CD4-positive, alpha-beta T cell (primary cell): ENCODE measurements around the gene ICAM2. TPM values are rescaled to one million over a fixed set of nuclear protein-coding genes. Genes with fewer than 3 reads are reported as not detected.
A peak's percentile ranks its signal among the peaks of the same experiment; 100 is the strongest.

ENCODE experiments used
- ATAC-seq: fragments of 200-7000 bp; cut with Tn5 transposase; one replicate; pipeline ENCODE4 v1.10.0; 2022; ENCODE audit warnings: mild to moderate bottlenecking; ENCODE audit not compliant: poor library complexity
- CTCF ChIA-PET: fragments of 350-600 bp; sonication (Branson Sonifier 250); formaldehyde crosslinking; loops from one replicate; lab custom pipeline; 2021; ENCODE audit warnings: antibody characterized with exemption, inconsistent platforms; lab: Charles Lee
- POLR2A ChIA-PET: fragments of 350-600 bp; sonication (Branson Sonifier 250); formaldehyde crosslinking; loops from one replicate; lab custom pipeline; 2021; ENCODE audit warnings: antibody characterized with exemption, inconsistent platforms; lab: Charles Lee
- DNase-seq, 14 experiments: peaks; one replicate each; pipeline ENCODE4 v3.0.0-alpha.2; 2013 to 2020; ENCODE audit warnings: mixed read lengths in 2 of 14
- H3K27ac ChIP-seq, 2 donors: one replicate each; pipeline versions ENCODE4 v1.5.1 to v1.7.0; 2013; ENCODE audit warnings: low read length in 2 of 2, low read depth in 1 of 2, mild to moderate bottlenecking in 1 of 2
- H3K27me3 ChIP-seq, 2 experiments: 1 replicate in 1 of 2; 2 replicates in 1 of 2; pipeline versions ENCODE4 v1.6.1 to v1.7.0; 2013; ENCODE audit warnings: low read length in 2 of 2, control low read depth in 1 of 2, mild to moderate bottlenecking in 1 of 2, moderate library complexity in 1 of 2; ENCODE audit not compliant: insufficient read depth in 2 of 2, control insufficient read depth in 1 of 2
- H3K36me3 ChIP-seq: one replicate; pipeline ENCODE4 v1.6.1; 2013; ENCODE audit warnings: low read length, control low read depth; ENCODE audit not compliant: insufficient read depth
- H3K4me1 ChIP-seq: one replicate; pipeline ENCODE4 v1.6.1; 2013; ENCODE audit warnings: low read length, control low read depth; ENCODE audit not compliant: insufficient read depth
- H3K4me3 ChIP-seq: one replicate; pipeline ENCODE4 v1.5.1; 2013; ENCODE audit warnings: mild to moderate bottlenecking, low read length, moderate library complexity
- H3K9me3 ChIP-seq, 2 experiments: 1 replicate in 1 of 2; 2 replicates in 1 of 2; pipeline versions ENCODE4 v1.6.1 to v1.7.0; 2013; ENCODE audit warnings: low read length in 2 of 2, mild to moderate bottlenecking in 2 of 2, control low read depth in 1 of 2, moderate library complexity in 1 of 2; ENCODE audit not compliant: control insufficient read depth in 1 of 2, insufficient read depth in 1 of 2
- H3K27ac Mint-ChIP-seq: one replicate; pipeline ENCODE4 v1.8.0; 2020; ENCODE audit warnings: mixed read lengths
- H3K27me3 Mint-ChIP-seq: one replicate; pipeline ENCODE4 v1.8.0; 2021; ENCODE audit warnings: mixed read lengths
- H3K36me3 Mint-ChIP-seq: one replicate; pipeline ENCODE4 v1.8.0; 2021; ENCODE audit warnings: low read depth, mixed read lengths
- H3K4me1 Mint-ChIP-seq: one replicate; pipeline ENCODE4 v1.8.0; 2021; ENCODE audit warnings: low read depth, mixed read lengths
- H3K4me3 Mint-ChIP-seq: one replicate; pipeline ENCODE4 v1.8.0; 2020; ENCODE audit warnings: mild to moderate bottlenecking, mixed read lengths
- H3K9me3 Mint-ChIP-seq: one replicate; pipeline ENCODE4 v1.8.0; 2020; ENCODE audit warnings: mixed read lengths
- CTCF ChIP-seq: fragments of 200-600 bp; IDR thresholded peaks from one replicate; pipeline ENCODE4 v1.8.0; 2022; ENCODE audit warnings: antibody characterized with exemption, mild to moderate bottlenecking
- intact Hi-C, 2 experiments: fragments of 100-400 bp; cut with DNase I in 1 of 2; cut with micrococcal nuclease in 1 of 2; formaldehyde crosslinking; loops; one replicate each; pipeline versions ENCODE4 v1.15.1 to v1.9.0; 2023 to 2025; cut with DNase I, micrococcal nuclease
- total RNA-seq, 174 experiments: library from RNA in 2 of 174; stranded (reverse) in 2 of 174; gene quantifications; one replicate each; pipeline ENCODE4 v1.2.3 and lab custom pipeline; 2021 to 2026

ICAM2 gene
- total RNA-seq, 2 experiments from 2014 or later, result 50.6 to 54.7 TPM

DNA sequence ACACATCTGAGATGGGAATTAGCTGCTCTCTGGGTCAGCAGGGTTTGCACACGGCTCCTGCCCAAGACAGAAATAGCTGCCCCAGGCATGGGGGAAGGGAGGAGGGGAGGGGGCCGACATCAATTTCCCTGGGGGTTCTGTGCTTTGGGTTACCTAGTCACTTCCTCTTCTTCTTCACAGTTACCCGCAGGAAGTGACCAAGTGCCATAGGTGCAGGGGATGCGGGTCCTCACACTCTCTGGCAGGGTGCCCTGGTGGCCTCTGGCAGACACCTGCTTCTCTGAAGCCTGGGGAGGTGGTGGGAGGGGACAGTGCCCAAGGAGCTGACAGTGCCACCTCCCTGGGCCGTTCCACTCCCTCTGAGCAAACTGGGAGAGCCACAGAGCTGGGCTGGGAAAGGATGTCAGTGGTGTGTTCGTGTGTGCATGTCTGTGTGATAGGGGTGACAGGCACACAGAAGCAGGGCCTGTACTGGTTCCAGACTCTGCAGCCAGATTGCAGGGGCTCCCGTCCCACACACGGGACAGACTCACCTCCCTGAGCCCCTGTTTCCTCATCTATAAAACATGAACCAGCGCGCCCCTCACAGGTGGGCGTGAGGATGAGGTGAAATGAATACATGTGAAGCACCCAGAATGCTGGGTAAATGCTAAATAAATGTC is 65.9 kb downstream of the ICAM2 start:
- Histone ChIP-seq H3K4me3 (no peak overlapping the region), H3K36me3 (no peaks in the 10 kb centered on the region), H3K27ac (peak overlapping the region; percentile 10 to 44), H3K9me3 (no peaks in the 10 kb centered on the region), H3K4me1 (peaks cover 24% of the 10 kb centered on the region), H3K27me3 (no peaks in the 10 kb centered on the region)
- intact Hi-C loops, result no loop called here
- H3K36me3 Mint-ChIP-seq, result no peaks in the 10 kb centered on the region
- DNase-seq (peak in 10 of 14 experiments; percentile 17 to 75 (median 36)), ATAC-seq (peak; percentile 70)
- H3K9me3 Mint-ChIP-seq, result no peaks in the 10 kb centered on the region
- H3K27ac Mint-ChIP-seq, result peak overlapping the region; percentile 70
- POLR2A ChIA-PET, result interaction anchor here (0.6 to 0.9 kb wide), 3 partner anchors 66 to 243 kb away, joined by 3 to 5 read pairs (median 5); partner anchors contain the start of gene ICAM2
- TF ChIP-seq CTCF, result no peak
- H3K27me3 Mint-ChIP-seq, result no peaks in the 10 kb centered on the region
- H3K4me1 Mint-ChIP-seq, result peaks cover 34% of the 10 kb centered on the region
- CTCF ChIA-PET, result interaction anchor here (0.8 to 1.9 kb wide), 3 partner anchors 8 to 36 kb away, joined by 4 to 5 read pairs (median 4); no protein-coding TSS in a partner anchor
- peak overlapping the region; percentile 44 for H3K4me3 Mint-ChIP-seq

Other genes with a start within 250 kb of the ICAM2 start
- gene CCDC47, start 247.0 kb downstream of the ICAM2 start, total RNA-seq, result 10 to 100 TPM; 31.0 to 31.3 TPM
- gene DDX42, start 246.5 kb downstream of the ICAM2 start, total RNA-seq, result 100 to 1,000 TPM; 112 to 117 TPM
- gene PSMC5, start 193.2 kb downstream of the ICAM2 start, total RNA-seq, result 10 to 100 TPM; 83.1 to 84.6 TPM
- gene FTSJ3, start 193.0 kb downstream of the ICAM2 start, total RNA-seq, result 10 to 100 TPM; 47.6 to 51.1 TPM
- gene SMARCD2, start 177.9 kb downstream of the ICAM2 start, total RNA-seq, result 100 to 1,000 TPM; 102 to 111 TPM
- not detected for gene CSH2, start 147.0 kb downstream of the ICAM2 start, total RNA-seq
- not detected for gene GH2, start 138.7 kb downstream of the ICAM2 start, total RNA-seq
- gene CSH1, start 124.1 kb downstream of the ICAM2 start, total RNA-seq, result not detected
- gene CSHL1, start 109.4 kb downstream of the ICAM2 start, total RNA-seq, result not detected
- not detected for gene GH1, start 101.8 kb downstream of the ICAM2 start, total RNA-seq
- 1 to 10 TPM; 5.3 to 5.5 TPM for gene CD79B, start 88.3 kb downstream of the ICAM2 start, total RNA-seq
- under 1 TPM in 1 of 2 experiments, not detected in 1; 0.03 TPM for gene SCN4A, start 47.7 kb downstream of the ICAM2 start, total RNA-seq
- under 1 TPM; 0.56 to 0.71 TPM for gene PRR29, start 22.3 kb downstream of the ICAM2 start, total RNA-seq
- gene ERN1, start 109.5 kb upstream of the ICAM2 start, total RNA-seq, result 10 to 100 TPM; 62.7 to 67.8 TPM
- gene TEX2, start 242.6 kb upstream of the ICAM2 start, total RNA-seq, result 1 to 10 TPM; 8.6 to 8.9 TPM